Erythroblast (primary cell): ENCODE measurements around the gene FAM114A1.

Source experiments
- GATA1 ChIP-seq: IDR thresholded peaks from 2 replicates; pipeline ENCODE4 v1.6.1; 2011; ENCODE audit warnings: low read depth, mild to moderate bottlenecking, control low read depth, low read length, moderate library complexity
- POLR2A ChIP-seq: IDR thresholded peaks from 2 replicates; pipeline ENCODE4 v1.6.1; 2011; ENCODE audit warnings: mild to moderate bottlenecking, low read length

DNA sequence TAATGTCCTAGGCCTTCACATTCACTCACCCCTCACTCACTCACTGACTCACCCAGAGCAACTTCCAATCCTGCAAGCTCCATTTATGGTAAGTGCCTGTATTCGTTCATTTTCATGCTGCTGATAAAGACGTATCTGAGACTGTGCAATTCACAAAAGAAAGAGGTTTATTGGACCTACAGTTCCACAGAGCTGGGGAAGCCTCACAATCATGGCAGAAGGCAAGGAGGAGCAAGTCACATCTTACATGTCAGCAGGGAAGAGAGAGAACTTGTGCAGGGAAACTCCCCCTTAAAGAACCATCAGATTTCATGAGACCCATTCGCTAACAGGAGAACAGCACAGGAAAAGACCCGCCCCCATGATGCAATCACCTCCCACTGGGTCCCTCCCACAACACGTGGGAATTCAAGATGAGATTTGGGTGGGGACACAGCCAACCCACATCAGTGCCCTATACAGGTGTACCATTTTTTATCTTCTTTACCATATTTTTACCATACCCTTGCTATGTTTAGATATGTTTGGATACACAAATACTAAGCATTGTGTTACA lies 44.8 kb upstream of the FAM114A1 start:
- TF ChIP-seq POLR2A, result no peak
- no peak for TF ChIP-seq GATA1
